ENCODE results near the gene HOMER2.

DNA sequence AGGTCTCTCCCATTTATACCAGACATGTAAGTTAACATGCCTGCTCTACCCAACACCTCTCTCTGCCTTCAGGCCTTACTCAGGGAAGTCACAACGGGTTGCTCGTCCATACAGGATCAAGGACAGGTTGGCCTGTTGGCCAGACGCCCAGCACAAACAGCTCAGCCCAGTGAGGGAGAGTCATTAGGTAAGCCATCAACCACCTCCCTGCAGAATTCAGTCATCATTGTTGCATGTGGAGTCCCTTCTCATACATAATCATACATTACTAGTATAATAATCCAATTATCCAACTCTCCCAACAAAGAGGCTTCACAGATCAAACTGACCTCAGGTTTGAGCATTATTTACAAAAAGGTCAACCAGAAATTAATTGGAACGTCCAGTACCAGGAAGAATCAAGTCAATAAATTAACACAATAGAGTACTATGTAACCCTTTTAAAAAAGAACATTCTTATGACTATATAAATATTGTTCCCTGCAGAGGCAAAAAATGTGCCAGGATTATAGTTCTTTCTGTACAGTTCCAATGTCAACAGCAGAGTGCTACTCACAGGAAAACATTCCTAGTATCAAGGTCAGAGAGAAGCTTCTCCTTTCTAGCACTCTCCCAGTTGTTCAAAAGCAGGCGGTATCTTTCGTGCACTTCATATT, 33.2 kb downstream of the HOMER2 start:
- no peak for TF ChIP-seq GATA1 (IDR thresholded peaks at IDR 0.05; ENCODE audit: low read depth, low read length)
- no peak for TF ChIP-seq POLR2A (IDR thresholded peaks at IDR 0.05; ENCODE audit: low read length)
